Mucosa of rectum (tissue), 2 donors: Measurements from ENCODE around the gene ZNF280A.
A peak's percentile ranks its signal among the peaks of the same experiment; 100 is the strongest.
"Not testable (repeated sequence)": the region's sequence is repeated elsewhere in the genome, so short reads cannot be mapped to it uniquely, and the experiment has no call there.

Experiments used
- H3K27ac ChIP-seq, 2 donors: one replicate each; pipeline ENCODE4 v1.7.0; 2013; ENCODE audit warnings: inconsistent platforms in 2 of 2, low read depth in 2 of 2, low read length in 2 of 2
- H3K27me3 ChIP-seq, 2 donors: one replicate each; pipeline ENCODE4 v1.7.0; 2013; ENCODE audit warnings: low read length in 2 of 2; ENCODE audit not compliant: control insufficient read depth in 2 of 2, insufficient read depth in 2 of 2
- H3K36me3 ChIP-seq, 2 donors: one replicate each; pipeline ENCODE4 v1.7.0; 2013; ENCODE audit warnings: low read length in 2 of 2; ENCODE audit not compliant: control insufficient read depth in 2 of 2, insufficient read depth in 2 of 2
- H3K4me1 ChIP-seq, 2 donors: one replicate each; pipeline ENCODE4 v1.7.0; 2013; ENCODE audit warnings: low read length in 2 of 2, mild to moderate bottlenecking in 1 of 2; ENCODE audit not compliant: control insufficient read depth in 2 of 2, insufficient read depth in 2 of 2
- H3K4me3 ChIP-seq, 2 donors: one replicate each; pipeline ENCODE4 v1.7.0; 2013; ENCODE audit warnings: low read length in 2 of 2
- H3K9ac ChIP-seq, 2 donors: one replicate each; pipeline ENCODE4 v1.7.0; 2013; ENCODE audit warnings: low read length in 2 of 2, low read depth in 1 of 2, mild to moderate bottlenecking in 1 of 2
- H3K9me3 ChIP-seq, 2 donors: one replicate each; pipeline ENCODE4 v1.7.0; 2013; ENCODE audit warnings: low read length in 2 of 2; ENCODE audit not compliant: control insufficient read depth in 2 of 2
- donor health status: healthy.
- donor health status: Normal muscosa, but diverticular disease.

The ZNF280A gene

GRCh38 chr22:22513619-22514018 is 6.5 kb downstream of the ZNF280A start:
- no peak overlapping the region for H3K27ac ChIP-seq
- H3K4me1 ChIP-seq, result peaks cover 0 to 3% of the 10 kb centered on the region in 2 donors
- no peak overlapping the region for H3K9ac ChIP-seq
- H3K27me3 ChIP-seq, result peaks cover 3% of the 10 kb centered on the region in 2 donors
- H3K4me3 ChIP-seq, result no peak overlapping the region
- H3K9me3 ChIP-seq, result no peaks in the 10 kb centered on the region
- no peaks in the 10 kb centered on the region for H3K36me3 ChIP-seq

GRCh38 chr22:22512951-22513350 is 7.1 kb downstream of the ZNF280A start:
- no peak overlapping the region for H3K4me3 ChIP-seq
- H3K27me3 ChIP-seq, result peaks cover 3% of the 10 kb centered on the region in 2 donors
- H3K27ac ChIP-seq, result no peak overlapping the region
- peaks cover 3 to 5% of the 10 kb centered on the region in 2 donors for H3K4me1 ChIP-seq
- no peaks in the 10 kb centered on the region for H3K9me3 ChIP-seq
- H3K36me3 ChIP-seq, result no peaks in the 10 kb centered on the region
- H3K9ac ChIP-seq, result no peak overlapping the region

- not testable (repeated sequence) for H3K27me3 ChIP-seq
These were observed 9.2 kb downstream of the ZNF280A start for GRCh38 chr22:22510833-22511232.

GRCh38 chr22:22509912-22510311 is 10.2 kb downstream of the ZNF280A start:
- H3K27ac ChIP-seq, H3K36me3 ChIP-seq, H3K9ac ChIP-seq, H3K9me3 ChIP-seq, H3K27me3 ChIP-seq, H3K4me3 ChIP-seq, H3K4me1 ChIP-seq: not testable (repeated sequence)

More at GRCh38 chr22:22510833-22511232, 9.2 kb downstream of the ZNF280A start:
- not testable (repeated sequence) for H3K9ac ChIP-seq, H3K4me3 ChIP-seq, H3K27ac ChIP-seq, H3K9me3 ChIP-seq, H3K36me3 ChIP-seq, H3K4me1 ChIP-seq

GRCh38 chr22:22508274-22509176 is 11.5 kb downstream of the ZNF280A start, which contains the start of gene ZNF280B:
ZNF280B (minus strand) TSS chr22:22508742; CDS start chr22:22489398, 19,344 bp downstream.
- Histone ChIP-seq H3K4me3 (peak within 1 kb of the TSS; percentile 68 to 75), H3K9me3 (no peaks in the 10 kb centered on the region), H3K27me3 (peaks cover 0 to 3% of the 10 kb centered on the region in 2 donors), H3K9ac (peak within 1 kb of the TSS in 1 of 2 donors; percentile 53), H3K4me1 (peaks cover 3 to 5% of the 10 kb centered on the region in 2 donors), H3K36me3 (no peaks in the 10 kb centered on the region), H3K27ac (no peak within 1 kb of the TSS)

GRCh38 chr22:22507743-22508273 is 12.3 kb downstream of the ZNF280A start:
- Histone ChIP-seq H3K27ac (no peak overlapping the region), H3K27me3 (peaks cover 0 to 3% of the 10 kb centered on the region in 2 donors), H3K4me3 (peak overlapping the region; percentile 68 to 75), H3K9ac (peak overlapping the region in 1 of 2 donors; percentile 53), H3K4me1 (peaks cover 3 to 5% of the 10 kb centered on the region in 2 donors), H3K36me3 (no peaks in the 10 kb centered on the region), H3K9me3 (no peaks in the 10 kb centered on the region)

GRCh38 chr22:22506736-22507135 is 13.3 kb downstream of the ZNF280A start:
- H3K36me3 ChIP-seq, result no peaks in the 10 kb centered on the region
- H3K4me3 ChIP-seq, result no peak overlapping the region
- H3K9ac ChIP-seq, result no peak overlapping the region
- peaks cover 0 to 3% of the 10 kb centered on the region in 2 donors for H3K27me3 ChIP-seq
- no peak overlapping the region for H3K27ac ChIP-seq
- H3K9me3 ChIP-seq, result no peaks in the 10 kb centered on the region
- peaks cover 3 to 5% of the 10 kb centered on the region in 2 donors for H3K4me1 ChIP-seq

GRCh38 chr22:22498267-22498666 is 21.8 kb downstream of the ZNF280A start:
- Histone ChIP-seq H3K27ac (no peak overlapping the region), H3K9ac (no peak overlapping the region), H3K9me3 (no peaks in the 10 kb centered on the region), H3K27me3 (no peaks in the 10 kb centered on the region), H3K4me3 (no peak overlapping the region), H3K4me1 (no peaks in the 10 kb centered on the region), H3K36me3 (no peaks in the 10 kb centered on the region)

GRCh38 chr22:22491589-22491988 is 28.5 kb downstream of the ZNF280A start:
- not testable (repeated sequence) for H3K9me3 ChIP-seq, H3K4me3 ChIP-seq, H3K4me1 ChIP-seq, H3K9ac ChIP-seq, H3K27me3 ChIP-seq, H3K36me3 ChIP-seq, H3K27ac ChIP-seq

GRCh38 chr22:22488736-22489135 is 31.3 kb downstream of the ZNF280A start:
- H3K27ac ChIP-seq, result no peak overlapping the region
- no peaks in the 10 kb centered on the region for H3K36me3 ChIP-seq
- H3K4me1 ChIP-seq, result no peaks in the 10 kb centered on the region
- H3K9ac ChIP-seq, result no peak overlapping the region
- H3K27me3 ChIP-seq, result no peaks in the 10 kb centered on the region
- no peak overlapping the region for H3K4me3 ChIP-seq
- no peaks in the 10 kb centered on the region for H3K9me3 ChIP-seq
